GM19468 (cell line): ENCODE data around the gene EEF2K.

Experiments
- ATAC-seq: cut with Tn5 transposase; IDR thresholded peaks from one replicate; pipeline ENCODE4 v1.9.1; 2021; ENCODE audit warnings: mild to moderate bottlenecking, moderate library complexity, moderate number of reproducible peaks; ENCODE audit not compliant: unreplicated experiment; ENCODE audit errors: extremely low read depth

The EEF2K gene

GRCh38 chr16:22235839-22236745 is 30.0 kb downstream of the EEF2K start:
- ATAC-seq, result no peak

DNA sequence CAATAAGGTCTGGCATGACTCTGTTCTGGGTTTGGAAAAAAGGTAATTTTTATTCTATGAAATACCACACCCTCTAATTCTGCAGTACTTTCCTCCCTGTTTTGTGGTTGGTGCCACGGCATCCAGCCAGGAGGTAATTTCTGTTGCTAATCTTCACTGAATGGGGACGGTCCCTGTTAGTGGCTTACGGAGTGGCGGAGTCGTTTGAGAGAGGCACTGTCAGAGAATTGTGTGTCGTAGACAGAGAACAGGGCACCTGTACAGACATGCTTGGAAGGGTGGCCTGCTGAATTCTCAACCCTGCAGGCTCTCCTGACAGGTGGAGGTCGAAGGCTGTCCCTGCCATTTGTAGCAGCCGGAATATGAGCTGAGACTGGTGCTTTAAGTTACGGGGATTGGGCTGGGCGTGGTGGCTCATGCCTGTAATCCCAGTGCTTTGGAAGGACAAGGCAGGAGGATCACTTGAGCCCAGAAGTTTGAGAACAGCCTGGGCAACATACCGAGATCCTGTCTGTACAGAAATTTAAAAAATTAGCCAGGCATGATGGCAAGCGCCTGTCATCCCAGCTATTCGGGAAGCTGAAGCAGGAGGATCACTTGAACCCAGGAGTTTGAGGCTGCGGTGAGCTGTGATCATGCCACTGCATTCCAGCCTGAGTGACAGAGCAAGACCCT is 33.2 kb downstream of the EEF2K start:
- no peak for ATAC-seq

DNA sequence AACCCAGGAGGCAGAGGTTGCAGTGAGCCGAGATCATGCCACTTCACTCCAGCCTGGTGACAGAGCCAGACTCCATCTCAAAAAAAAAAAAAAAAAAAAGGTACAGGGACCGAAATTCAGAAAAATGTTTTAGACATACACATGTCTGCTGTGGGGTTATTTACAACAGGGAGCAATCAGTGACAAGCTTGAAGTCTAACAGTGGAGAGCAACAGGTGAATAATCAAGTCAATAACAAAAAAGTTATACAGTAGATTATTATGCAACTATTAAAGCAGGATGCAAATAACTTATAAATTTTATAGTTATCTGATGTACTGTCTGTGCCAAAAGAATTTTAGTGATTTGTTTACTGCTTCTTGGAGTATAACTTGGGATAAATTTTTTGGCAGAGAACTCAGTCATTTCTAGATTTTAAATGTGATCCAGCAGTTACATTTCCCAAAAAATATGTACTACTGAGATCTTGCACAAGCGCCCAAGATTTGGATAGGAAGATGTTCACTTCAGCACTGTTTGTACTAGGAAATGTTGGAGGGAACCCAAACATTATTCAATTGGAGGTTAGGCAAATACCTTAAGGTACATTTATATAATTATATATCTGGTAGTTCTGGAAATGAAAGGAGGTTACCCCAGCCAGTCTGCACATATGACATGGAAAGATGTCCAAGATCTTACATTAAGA is 34.1 kb downstream of the EEF2K start:
- ATAC-seq, result no peak

DNA sequence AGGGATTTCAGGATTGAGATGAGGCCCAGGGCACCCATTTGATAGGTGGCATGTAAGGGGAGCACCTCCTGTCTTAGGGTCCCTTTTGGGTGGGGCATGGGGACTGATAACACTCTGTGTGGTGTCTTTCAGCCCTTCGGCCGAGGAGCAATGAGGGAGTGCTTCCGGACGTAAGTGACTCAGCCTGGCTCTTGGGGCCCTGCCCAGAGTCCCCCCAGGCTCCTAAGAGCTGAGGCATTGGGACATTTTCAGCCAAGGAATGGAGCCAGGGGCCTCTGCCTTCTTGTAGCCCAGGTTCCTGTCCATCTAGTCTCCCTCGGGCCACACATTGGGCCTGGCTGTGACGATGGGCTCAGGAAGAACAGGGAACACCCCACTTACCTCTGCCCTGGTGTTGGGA is 44.4 kb downstream of the EEF2K start:
- no peak for ATAC-seq

GRCh38 chr16:22252317-22252716 is 46.2 kb downstream of the EEF2K start:
- no peak for ATAC-seq

GRCh38 chr16:22253272-22253671 is 47.2 kb downstream of the EEF2K start:
- ATAC-seq, result no peak

DNA sequence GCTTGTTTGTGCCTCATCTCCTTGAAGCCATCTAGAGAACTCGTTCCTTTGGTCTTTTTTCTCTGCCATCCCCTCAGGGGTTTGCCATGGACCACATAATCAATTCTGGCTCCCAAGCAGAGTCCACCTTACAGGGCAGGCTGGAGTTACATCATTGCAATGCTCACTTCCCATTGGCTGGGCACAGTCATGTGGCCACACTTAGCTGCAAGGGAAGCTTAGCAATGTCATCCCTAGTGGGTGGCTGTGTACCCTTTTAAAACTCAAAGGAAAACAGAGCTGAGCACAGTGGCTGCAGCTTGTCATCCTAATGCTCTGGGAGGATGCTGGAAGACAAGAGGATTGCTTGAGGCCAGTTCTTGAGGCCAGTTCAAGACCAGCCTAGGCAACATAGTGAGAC is 49.3 kb downstream of the EEF2K start:
- ATAC-seq, result no peak

- no peak for ATAC-seq
These were observed 51.4 kb downstream of the EEF2K start for GRCh38 chr16:22257440-22257839.

DNA sequence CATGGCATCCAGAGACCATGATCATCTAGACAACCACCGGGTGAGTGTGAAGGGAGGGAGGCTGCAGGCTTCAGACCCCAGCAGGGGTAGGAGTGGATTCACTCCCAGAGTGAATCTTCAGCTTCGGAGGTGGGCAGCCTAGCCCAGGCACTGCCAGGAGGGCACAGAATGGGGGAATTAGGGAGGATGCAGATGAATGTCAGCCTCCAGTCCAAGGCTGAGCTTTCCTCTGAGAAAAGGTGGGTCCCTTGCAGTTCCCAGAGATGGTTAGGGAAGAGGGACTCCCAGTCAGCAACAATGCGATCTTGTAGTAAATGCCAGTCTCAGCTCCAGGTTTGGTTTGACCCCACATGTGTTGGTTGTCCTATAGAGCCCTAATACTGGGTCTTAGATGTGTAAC is 54.4 kb downstream of the EEF2K start:
- ATAC-seq, result no peak

- ATAC-seq, result no peak
These were observed 56.4 kb downstream of the EEF2K start for GRCh38 chr16:22262460-22262859.

DNA sequence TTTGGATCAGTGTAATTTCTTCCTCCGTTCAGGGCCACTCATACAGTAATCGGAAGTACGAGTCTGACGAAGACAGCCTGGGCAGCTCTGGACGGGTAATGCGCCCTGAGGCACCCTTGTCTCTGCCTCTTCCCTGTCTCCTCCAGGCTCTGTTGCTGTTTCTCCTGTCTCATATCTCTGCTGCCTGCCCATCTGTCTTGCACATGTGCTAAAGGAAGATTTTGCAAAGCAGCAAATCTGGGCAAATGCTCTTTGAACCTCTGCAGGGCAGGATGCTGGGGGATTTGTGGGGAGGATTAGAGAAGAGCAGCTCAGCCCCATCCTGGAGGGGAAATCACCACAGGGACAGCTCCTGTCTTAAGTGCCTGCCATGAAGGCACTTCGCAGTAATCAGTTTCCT is 58.7 kb downstream of the EEF2K start:
- no peak for ATAC-seq

GRCh38 chr16:22265351-22265750 is 59.3 kb downstream of the EEF2K start:
- ATAC-seq, result no peak

DNA sequence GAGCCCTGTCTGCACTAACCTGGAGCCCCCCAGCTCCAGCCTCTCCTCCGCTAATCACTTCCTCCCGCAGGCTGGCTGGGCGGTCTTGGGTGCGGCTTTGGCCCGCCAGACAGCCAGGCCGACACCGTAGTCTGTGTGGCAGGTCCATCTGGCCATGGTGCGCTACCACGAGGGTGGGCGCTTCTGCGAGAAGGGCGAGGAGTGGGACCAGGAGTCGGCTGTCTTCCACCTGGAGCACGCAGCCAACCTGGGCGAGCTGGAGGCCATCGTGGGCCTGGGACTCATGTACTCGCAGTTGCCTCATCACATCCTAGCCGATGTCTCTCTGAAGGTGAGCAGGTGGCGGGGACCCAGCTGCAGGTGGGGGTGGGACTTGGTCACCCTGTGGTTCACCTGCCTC is 60.5 kb downstream of the EEF2K start:
- ATAC-seq, result no peak

- no peak for ATAC-seq
These were observed 61.7 kb downstream of the EEF2K start for GRCh38 chr16:22267764-22268163.

- ATAC-seq, result no peak
These were observed 64.4 kb downstream of the EEF2K start for GRCh38 chr16:22270525-22270924.

DNA sequence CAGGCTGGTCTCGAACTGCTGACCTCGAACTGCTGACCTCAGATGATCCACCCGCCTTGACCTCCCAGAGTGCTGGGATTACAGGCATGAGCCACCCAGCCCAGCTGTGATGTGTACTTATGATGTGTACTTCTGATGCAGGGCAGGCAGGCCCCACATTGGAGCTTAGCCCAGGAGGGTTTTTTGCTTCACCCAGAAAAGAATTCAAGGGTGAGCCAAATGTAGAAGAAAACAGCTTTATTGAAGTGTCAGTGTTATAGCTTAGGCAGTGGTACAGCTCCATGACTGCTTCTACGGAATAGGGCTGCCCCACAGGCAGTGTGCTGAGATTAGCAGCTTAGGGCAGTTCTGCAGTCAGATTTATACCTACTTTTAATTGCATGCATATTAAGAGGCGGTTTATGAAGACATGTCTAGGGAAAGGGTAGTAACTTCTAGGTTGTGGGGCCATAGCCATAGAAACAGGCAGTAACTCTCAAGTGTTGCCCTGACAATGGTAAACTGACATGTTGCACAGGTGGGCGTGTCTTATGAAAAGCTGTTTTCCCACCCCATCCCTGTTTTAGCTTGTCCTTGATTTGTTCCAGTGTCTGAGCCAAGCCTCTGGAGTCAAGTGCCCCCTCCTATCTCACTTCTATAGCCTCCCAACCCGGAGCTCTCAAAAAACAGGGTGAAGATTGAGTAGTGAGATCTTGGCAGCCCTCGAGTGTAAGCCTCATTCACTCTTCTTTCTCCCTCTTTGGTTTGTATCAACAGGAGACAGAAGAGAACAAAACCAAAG is 67.0 kb downstream of the EEF2K start:
- ATAC-seq, result no peak

- ATAC-seq, result no peak
These were observed 68.8 kb downstream of the EEF2K start for GRCh38 chr16:22274916-22275315.

DNA sequence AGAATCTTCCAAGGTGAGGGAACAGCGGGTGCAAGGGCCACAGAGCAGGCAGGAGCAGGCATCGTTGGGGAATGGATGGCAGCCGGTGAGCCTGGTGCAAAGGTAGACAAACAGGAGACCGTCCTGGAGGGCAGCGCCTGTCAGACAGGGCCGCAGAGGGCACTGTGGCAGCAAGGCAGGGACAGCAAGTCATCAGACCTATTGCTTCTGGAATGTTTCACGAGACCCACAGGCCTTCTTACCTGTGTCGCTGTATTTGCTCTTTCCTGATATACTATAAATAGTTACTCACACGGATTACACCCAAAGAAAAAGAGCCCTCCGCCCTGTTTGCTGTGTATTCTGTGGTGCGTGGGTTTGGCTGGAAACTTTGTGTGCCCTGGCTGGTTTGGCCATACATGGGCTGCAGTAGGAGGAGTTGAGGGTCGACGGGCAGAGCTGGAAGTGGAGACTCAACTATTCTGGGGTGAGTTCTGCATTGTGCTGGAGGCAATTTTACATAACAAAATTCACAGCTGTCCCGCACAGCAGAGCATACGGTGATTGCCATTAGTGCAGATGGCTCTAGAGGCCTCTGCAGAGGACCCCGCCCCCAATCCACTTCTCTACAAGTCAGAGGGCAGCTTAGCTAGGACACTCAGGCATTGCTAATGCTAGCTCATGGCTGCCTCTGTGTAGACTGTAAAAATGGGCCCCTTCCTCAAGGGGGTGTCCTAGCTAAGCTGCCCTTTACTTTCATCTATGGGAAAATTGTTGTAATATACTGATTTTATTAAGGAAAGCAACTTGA is 72.6 kb downstream of the EEF2K start:
- no peak for ATAC-seq

DNA sequence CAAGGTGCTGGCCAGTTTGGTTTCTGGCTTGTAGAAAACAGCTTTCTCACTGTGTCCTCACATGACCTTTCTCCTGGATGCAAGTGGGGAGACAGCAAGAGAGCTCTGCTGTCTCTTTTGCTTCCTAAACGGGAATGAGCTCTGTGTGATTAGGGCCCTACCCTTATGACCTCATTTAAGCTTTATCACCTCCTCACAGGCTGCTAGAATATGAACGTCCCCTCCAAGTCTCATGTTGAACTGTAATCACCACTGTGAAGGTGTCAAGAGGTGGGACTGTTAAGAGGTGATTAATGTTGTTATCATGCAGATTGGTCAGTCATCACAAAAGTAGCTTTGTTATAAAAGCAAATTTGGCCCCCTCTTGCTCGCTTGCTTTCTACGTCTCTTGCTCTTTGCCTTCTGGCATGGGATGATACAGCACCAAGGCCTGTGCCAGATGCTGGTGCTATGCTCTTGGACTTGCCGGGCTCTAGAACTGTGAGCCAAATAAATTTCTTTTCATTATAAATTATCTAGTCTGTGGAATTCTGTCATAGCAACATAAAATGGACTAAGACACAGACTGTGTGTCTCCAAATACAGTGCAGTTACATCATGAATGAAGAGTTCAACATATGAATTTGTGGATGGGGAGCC is 76.3 kb downstream of the EEF2K start:
- no peak for ATAC-seq
